ENCODE results near the gene UBE2E1. TPM values are rescaled to one million over a fixed set of nuclear protein-coding genes. Genes with fewer than 3 reads are reported as not detected.
A peak's percentile ranks its signal among the peaks of the same experiment; 100 is the strongest.
"Not testable (repeated sequence)": the region's sequence is repeated elsewhere in the genome, so short reads cannot be mapped to it uniquely, and the experiment has no call there.

UBE2E1 gene
- polyA plus RNA-seq, 3 donors = 142 to 162 (median 142) TPM

DNA sequence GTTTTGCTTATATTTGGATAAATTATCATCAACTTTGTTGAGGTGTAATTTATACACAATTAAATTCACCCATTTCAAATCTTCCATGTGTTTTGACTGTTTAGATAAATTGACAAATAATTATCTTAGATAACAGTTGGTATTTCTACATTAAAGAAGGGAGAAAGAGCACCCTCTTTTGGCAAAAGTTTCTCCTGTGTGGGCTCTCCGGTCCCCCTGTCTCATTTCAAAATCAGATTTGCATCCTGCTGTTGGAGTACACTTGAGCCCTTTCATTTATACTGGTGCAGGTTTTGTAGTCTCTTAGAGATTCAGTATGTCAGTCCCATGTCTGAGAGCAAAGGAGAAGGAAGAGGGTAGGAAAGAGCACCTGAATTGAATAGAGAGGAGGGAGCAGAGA lies 61.6 kb downstream of the UBE2E1 start:
- DNase-seq (ENCODE audit: extremely low read depth in 1 of 11, low read depth in 9 of 11, low spot score in 4 of 11) = no peak

- DNase-seq (ENCODE audit: extremely low read depth in 1 of 11, low read depth in 9 of 11, low spot score in 4 of 11) = no peak
Measured at GRCh38 chr3:23867838-23868237, 62.1 kb downstream of the UBE2E1 start.

GRCh38 chr3:23869977-23870662 lies 64.4 kb downstream of the UBE2E1 start:
- peak in 1 of 11 donors; percentile 48 for DNase-seq (ENCODE audit: extremely low read depth in 1 of 11, low read depth in 9 of 11, low spot score in 4 of 11)

DNA sequence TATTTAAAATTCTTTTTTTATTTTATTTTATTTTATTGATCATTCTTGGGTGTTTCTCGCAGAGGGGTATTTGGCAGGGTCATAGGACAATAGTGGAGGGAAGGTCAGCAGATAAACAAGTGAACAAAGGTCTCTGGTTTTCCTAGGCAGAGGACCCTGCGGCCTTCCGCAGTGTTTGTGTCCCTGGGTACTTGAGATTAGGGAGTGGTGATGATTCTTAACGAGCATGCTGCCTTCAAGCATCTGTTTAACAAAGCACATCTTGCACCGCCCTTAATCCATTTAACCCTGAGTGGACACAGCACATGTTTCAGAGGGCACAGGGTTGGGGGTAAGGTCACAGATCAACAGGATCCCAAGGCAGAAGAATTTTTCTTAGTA lies 64.9 kb downstream of the UBE2E1 start:
- DNase-seq (ENCODE audit: extremely low read depth in 1 of 11, low read depth in 9 of 11, low spot score in 4 of 11) = not testable (repeated sequence)

DNA sequence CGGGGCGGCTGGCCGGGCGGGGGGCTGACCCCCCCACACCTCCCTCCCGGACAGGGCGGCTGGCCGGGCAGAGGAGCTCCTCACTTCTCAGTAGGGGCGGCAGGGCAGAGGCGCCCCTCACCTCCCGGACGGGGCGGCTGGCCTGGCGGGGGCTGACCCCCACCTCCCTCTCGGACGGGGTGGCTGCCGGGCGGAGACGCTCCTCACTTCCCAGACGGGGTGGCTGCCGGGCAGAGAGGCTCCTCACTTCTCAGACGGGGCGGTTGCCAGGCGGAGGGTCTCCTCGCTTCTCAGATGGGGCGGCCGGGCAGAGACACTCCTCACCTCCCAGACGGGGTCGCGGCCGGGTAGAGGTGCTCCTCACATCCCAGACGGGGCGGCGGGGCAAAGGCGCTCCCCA lies 65.6 kb downstream of the UBE2E1 start:
- DNase-seq (ENCODE audit: extremely low read depth in 1 of 11, low read depth in 9 of 11, low spot score in 4 of 11) = not testable (repeated sequence)

DNA sequence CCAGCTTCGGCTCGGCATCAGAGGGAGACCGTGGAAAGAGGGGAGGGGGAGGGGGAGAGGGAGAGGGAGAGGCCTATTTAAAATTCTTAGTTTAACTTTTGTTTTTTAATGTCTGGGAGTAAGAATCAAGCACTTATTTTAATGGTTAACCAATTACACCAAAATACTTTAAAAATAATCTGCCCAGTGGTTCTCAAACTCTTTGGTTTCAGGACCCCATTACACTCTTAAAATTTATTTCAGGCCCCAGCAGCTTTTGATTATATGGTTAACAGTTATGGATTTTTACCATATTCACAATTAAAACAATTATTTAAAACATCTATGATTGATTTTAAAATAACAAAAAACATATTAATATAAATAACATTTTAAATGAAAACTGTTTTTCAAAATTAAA lies 66.6 kb downstream of the UBE2E1 start:
- DNase-seq (ENCODE audit: extremely low read depth in 1 of 11, low read depth in 9 of 11, low spot score in 4 of 11) = no peak

GRCh38 chr3:23873941-23874340 lies 68.2 kb downstream of the UBE2E1 start:
- DNase-seq (ENCODE audit: extremely low read depth in 1 of 11, low read depth in 9 of 11, low spot score in 4 of 11) = no peak

GRCh38 chr3:23874359-23875112 lies 68.8 kb downstream of the UBE2E1 start:
- DNase-seq (ENCODE audit: extremely low read depth in 1 of 11, low read depth in 9 of 11, low spot score in 4 of 11) = no peak

DNA sequence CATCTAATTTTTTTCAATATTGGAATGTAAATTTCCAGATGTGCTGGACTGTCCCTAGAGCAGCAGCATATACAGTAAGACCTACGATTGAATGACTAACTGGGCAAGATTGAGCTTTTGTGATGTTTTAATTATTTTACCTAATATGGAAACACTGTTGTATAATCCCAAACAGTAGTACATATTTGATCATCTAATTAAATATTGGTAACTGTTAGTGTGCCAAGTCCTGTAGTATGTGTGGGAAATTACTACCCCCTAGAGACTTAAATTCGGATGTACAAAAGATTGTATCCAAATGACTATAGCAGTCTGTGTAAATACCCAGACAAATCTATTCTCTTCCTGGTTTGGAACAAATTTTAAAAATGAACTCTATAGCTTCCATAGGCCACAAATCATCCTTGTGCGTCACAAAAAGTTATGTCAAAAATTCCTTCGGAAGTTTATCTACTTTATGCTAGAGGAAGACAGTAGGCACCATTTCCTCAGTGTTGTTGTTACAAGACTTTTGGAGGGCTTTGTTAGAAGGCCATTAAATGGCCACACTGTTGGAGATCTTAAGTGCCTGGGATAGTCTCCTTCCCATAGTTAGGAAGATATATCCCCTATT lies 69.5 kb downstream of the UBE2E1 start:
- no peak for DNase-seq (ENCODE audit: extremely low read depth in 1 of 11, low read depth in 9 of 11, low spot score in 4 of 11)

GRCh38 chr3:23876923-23877322 lies 71.2 kb downstream of the UBE2E1 start:
- no peak for DNase-seq (ENCODE audit: extremely low read depth in 1 of 11, low read depth in 9 of 11, low spot score in 4 of 11)

DNA sequence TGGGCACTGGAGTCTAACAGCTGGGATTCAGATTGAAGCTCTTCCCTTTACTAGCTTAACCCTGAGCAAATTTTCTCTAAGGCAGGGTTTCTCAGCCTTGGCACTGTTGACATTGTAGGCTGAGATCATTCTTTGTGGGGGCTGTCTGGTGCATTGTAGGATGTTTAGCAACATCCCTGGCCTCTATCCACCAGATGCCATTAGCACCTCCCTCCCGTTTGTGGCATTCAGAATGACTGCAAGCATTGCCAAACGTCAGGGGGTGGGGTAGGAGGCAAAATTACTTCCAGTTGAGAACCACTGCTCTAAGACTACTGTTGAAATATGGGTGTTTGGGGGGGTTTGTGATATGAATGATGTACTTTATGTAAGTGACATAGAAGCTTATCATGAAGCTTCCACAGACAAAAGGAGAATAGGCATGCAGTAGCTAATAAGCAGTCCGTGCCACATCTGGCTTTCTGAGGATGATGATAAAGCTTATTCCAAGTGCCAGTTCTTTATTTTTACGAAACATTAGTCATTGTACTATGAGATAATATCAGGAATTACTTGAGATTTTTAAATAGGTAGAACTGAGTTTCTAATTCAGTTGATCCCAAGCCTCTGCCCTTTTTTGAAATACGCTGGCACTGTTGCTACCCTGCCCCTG lies 71.7 kb downstream of the UBE2E1 start:
- no peak for DNase-seq (ENCODE audit: extremely low read depth in 1 of 11, low read depth in 9 of 11, low spot score in 4 of 11)

DNA sequence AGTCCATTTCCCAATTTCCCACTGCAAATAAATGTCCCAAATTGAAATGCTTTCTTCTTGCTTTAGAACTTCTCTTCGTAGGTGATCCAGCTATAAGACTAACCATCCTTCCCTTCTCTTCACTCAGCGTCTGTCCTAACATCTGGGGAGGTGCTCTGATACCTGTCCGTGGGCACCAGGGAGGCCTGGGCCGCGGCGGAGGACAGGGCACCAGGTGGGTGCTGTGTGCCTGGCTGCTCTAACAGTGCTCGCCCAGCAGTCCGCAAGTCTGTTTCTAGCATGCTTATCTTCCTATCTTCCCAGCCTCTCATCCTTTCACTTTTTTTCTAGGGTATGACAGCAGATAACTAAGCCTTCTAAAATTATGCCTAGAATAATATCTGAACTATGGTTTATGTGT lies 73.7 kb downstream of the UBE2E1 start:
- DNase-seq (ENCODE audit: extremely low read depth in 1 of 11, low read depth in 9 of 11, low spot score in 4 of 11) = no peak

DNA sequence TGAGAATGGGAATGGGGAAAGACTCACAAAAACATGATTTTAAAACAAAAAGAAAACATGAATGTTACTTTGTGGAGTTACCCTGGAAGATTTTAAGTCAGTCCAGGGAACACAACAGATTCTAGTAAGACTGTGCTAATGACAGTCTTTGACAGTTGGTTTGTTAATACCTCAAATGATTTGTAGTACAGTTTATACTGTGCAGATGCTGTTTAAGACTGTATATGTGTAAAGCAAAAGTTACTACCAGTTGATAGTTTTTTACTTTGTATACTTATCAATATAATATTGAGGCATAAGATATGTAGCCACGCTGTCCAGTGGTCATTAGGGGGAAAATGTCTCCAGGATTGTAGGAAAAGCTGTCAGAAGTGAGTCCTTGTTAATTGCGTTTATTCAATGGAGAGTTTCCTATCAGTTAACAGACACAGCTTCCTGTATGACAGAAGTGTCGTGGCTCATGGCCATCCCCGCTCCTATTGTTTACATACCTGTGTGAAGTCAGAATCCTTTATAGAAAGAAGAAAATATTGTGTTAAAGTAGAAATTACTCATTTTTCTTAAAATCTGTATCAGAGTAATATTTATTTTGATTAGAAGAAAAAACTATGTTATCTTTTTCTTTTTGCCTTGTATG lies 75.1 kb downstream of the UBE2E1 start:
- no peak for DNase-seq (ENCODE audit: extremely low read depth in 1 of 11, low read depth in 9 of 11, low spot score in 4 of 11)

GRCh38 chr3:23881993-23882392 lies 76.2 kb downstream of the UBE2E1 start:
- DNase-seq (ENCODE audit: extremely low read depth in 1 of 11, low read depth in 9 of 11, low spot score in 4 of 11) = not testable (repeated sequence)

DNA sequence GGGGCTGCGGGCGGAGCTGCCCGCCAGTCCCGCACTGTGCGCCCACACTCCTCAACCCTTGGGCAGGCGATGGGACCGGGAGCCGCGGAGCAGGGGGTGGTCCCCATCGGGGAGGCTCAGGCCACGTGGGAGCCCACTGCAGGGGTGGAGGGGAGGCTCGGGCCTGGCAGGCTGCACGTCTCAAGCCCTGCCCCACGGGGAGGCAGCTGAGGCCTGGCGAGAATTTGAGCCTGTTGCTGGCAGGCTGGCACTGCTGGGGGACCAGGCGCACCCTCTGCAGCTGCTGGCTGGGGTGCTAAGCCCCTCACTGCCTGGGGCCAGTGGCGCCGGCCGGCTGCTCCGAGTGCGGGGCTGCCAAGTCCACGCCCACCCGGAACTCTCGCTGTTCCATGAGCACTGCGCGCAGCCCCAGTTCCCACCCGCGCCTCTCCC lies 76.7 kb downstream of the UBE2E1 start:
- DNase-seq (ENCODE audit: extremely low read depth in 1 of 11, low read depth in 9 of 11, low spot score in 4 of 11) = no peak

- no peak for DNase-seq (ENCODE audit: extremely low read depth in 1 of 11, low read depth in 9 of 11, low spot score in 4 of 11)
Measured at GRCh38 chr3:23884481-23884880, 78.7 kb downstream of the UBE2E1 start.

GRCh38 chr3:23885210-23885609 lies 79.5 kb downstream of the UBE2E1 start:
- no peak for DNase-seq (ENCODE audit: extremely low read depth in 1 of 11, low read depth in 9 of 11, low spot score in 4 of 11)

DNA sequence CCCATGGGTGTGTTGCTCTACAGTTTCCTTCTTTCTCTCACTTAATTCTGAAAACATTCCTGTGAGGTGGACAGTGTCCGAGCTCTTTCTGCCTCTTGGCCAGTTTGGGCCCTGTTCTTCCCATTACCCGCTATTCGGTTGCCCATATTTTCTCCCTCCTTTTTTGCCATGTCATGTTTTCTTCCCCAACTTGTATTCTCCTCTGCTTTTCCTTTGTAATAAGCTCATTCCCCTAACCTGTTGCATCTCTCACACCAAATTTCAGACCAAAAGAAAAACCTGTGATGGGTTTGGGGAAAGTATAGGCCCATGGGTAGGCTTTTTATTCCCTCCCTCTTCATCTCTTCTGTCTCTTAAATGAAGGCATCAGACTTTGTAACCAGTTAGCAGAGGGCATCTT lies 80.6 kb downstream of the UBE2E1 start:
- DNase-seq (ENCODE audit: extremely low read depth in 1 of 11, low read depth in 9 of 11, low spot score in 4 of 11) = no peak

DNA sequence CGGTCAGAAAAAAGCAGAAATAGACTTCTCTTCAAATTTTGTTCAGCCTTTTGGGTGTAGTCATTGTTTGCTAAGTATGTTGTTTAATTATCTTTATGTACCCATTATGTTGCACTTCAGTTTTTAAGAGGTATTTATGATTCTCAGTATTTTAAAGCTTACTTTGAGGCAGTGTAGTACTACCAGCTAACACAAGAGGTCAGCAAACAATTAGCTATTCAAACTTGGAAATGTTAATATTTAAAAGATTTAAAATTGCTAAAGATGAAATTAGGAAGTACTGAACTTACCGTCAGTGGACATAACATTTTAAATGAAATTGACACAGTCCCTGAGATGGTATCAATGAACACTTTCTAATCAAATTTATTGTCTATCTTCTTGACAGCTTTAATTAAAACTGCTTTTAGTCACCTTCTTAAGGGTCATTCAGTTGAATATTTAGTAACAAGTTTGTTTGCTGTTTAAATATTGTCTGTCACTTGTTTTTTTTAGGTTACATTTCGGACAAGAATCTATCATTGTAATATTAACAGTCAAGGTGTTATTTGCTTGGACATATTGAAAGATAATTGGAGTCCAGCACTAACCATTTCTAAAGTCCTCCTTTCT lies 83.0 kb downstream of the UBE2E1 start:
- DNase-seq (ENCODE audit: extremely low read depth in 1 of 11, low read depth in 9 of 11, low spot score in 4 of 11) = peak in 1 of 11 donors; percentile 45

Measured in renal cortex interstitium (tissue), 11 donors.